BJ (cell line): Measurements from ENCODE around the gene NFS1. TPM values are rescaled to one million over a fixed set of nuclear protein-coding genes. Genes with fewer than 3 reads are reported as not detected.

Experiments
- CTCF ChIA-PET: fragments of 350-600 bp; formaldehyde crosslinking; extraction: SDS; loops from one replicate; lab custom pipeline; 2021; ENCODE audit warnings: antibody characterized with exemption, inconsistent platforms; lab: Yijun Ruan, JAX
- POLR2A ChIA-PET: fragments of 300-600 bp; sonication (Branson Sonifier 250); formaldehyde crosslinking; extraction: SDS; loops from one replicate; lab custom pipeline; 2021; ENCODE audit warnings: antibody characterized with exemption; lab: Charles Lee
- DNase-seq: peaks from one replicate; pipeline ENCODE4 v3.0.0-alpha.2; 2011; ENCODE audit warnings: low read depth
- H3K27me3 ChIP-seq: 2 replicates; pipeline ENCODE4 v1.6.0; 2011; ENCODE audit warnings: low read length; ENCODE audit not compliant: control insufficient read depth, insufficient read depth
- H3K36me3 ChIP-seq: 2 replicates; pipeline ENCODE4 v1.5.1; 2011; ENCODE audit warnings: low read length; ENCODE audit not compliant: control insufficient read depth, insufficient read depth
- H3K4me3 ChIP-seq: 2 replicates; pipeline ENCODE4 v1.5.1; 2011; ENCODE audit warnings: low read depth, mild to moderate bottlenecking, control low read depth, low read length
- polyA plus RNA-seq: library from polyadenylated mRNA; depleted of rRNA; stranded (reverse); fragments of >200 nt; gene quantifications from 2 replicates; pipeline ENCODE4 v1.2.3, GENCODE V29; 2011
- TF ChIP-seq, protein P1 (sequence below): IDR thresholded peaks from 2 replicates; pipeline ENCODE4 v1.5.1; 2011; ENCODE audit warnings: low read depth, mild to moderate bottlenecking, control low read depth, inconsistent platforms, low read length, moderate library complexity; ENCODE audit not compliant: insufficient read depth

The NFS1 gene
- polyA plus RNA-seq, 1 experiment: 45.6 TPM

DNA sequence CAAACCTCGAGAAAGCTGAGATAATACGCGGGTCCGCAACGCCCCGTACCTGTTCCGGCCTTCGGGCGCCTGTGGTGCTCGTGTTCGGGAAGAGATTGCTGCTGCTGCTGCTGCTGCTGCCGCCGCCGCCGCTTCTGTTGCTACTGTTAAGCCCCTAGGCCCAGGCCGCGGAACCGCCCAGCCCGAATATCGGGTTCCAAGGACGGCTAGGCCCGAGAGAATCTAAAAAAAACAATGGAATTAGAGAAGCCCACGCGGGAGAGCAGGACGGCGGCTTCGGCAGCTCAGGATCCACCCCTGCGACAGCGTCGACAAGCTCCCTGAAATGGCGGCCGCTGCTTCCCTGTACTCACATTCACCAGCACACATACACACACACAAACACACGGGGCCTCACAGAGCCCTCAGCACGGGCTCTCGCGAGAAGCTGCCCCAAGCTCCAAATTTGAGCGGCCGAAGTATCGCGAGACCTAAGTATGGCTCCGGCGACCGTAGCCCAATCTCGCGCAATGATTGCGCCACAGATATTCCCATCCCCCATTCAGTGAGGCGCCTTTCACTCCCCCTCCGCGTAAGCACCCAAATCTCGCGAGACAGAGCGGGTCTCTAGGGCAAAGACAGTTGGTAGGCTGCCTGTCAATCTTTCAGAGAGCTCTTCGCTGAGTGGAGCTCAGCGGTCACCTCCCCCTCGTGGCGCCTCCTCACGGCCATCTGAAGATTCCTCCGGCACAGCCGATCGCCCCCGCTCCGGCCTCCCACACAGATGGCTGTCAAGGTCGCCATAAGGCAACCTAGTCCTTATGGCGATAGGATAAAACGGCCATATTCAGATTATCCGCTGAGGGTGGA, 43.0 kb upstream of the NFS1 start, which contains the start of gene RBM39:
Gene RBM39, minus strand, starts transcription at position 369 of the 849 bp plus-strand sequence. CDS start 1,386 bp downstream, outside the sequence.
- peak within 1 kb of the TSS; percentile 77 for H3K4me3 ChIP-seq
- peak; percentile 99 for DNase-seq
- peaks cover 7% of the 10 kb centered on the region for H3K36me3 ChIP-seq
- ChIA-PET CTCF (interaction anchor here (0.6 to 2.4 kb wide), 14 partner anchors 14 to 396 kb away, joined by 3 to 8 read pairs (median 4); partner anchors contain the start of genes PHF20 and SCAND1), POLR2A (interaction anchor here (0.6 to 1.7 kb wide), 12 partner anchors 13 to 548 kb away, joined by 3 to 21 read pairs (median 4); partner anchors contain the start of genes SCAND1 and SPAG4)
- no peaks in the 10 kb centered on the region for H3K27me3 ChIP-seq
- TF ChIP-seq, protein P1, sequence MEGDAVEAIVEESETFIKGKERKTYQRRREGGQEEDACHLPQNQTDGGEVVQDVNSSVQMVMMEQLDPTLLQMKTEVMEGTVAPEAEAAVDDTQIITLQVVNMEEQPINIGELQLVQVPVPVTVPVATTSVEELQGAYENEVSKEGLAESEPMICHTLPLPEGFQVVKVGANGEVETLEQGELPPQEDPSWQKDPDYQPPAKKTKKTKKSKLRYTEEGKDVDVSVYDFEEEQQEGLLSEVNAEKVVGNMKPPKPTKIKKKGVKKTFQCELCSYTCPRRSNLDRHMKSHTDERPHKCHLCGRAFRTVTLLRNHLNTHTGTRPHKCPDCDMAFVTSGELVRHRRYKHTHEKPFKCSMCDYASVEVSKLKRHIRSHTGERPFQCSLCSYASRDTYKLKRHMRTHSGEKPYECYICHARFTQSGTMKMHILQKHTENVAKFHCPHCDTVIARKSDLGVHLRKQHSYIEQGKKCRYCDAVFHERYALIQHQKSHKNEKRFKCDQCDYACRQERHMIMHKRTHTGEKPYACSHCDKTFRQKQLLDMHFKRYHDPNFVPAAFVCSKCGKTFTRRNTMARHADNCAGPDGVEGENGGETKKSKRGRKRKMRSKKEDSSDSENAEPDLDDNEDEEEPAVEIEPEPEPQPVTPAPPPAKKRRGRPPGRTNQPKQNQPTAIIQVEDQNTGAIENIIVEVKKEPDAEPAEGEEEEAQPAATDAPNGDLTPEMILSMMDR: peak; percentile 60

DNA sequence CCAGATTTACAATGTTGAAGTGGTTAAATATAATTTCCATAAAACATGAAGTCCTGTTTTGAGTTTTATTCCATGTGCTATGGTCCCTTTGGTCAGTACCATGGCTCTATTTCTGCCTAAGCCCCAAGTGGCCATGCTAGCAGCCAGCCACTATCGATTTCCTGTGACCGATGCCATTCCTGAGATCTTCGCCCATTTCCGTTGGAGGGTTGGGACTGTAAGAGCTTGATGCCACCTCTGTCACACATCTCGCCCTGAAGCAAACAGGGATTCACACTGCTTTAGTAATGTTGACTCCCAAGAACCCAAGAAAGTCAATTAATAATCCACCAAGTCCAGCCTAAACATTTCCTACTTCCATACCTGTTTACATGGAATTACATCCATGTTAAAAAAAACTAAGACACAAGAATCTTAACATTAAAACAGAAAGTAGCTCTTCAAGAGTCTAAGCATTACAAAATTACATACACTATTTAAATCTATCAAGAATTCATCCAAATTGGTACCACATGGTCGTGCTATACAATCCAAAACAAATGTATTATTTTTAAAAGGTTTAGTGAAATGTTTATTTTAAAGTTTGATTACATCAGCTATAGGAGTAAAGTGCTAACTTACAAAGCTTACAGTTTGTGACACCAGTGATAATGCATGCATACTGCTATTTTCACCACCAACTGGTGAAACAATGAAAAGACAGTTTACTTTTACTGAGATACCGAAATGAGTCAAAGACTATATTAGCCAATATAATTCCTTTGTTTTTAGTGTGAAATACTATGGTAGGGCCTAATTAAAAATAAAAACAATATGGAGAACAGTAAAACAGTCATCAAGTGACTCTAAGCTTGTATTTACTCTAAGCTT, 40.4 kb upstream of the NFS1 start:
- no peak for DNase-seq
- H3K36me3 ChIP-seq: peaks cover 11% of the 10 kb centered on the region
- ChIA-PET POLR2A (interaction anchor here (1.0 to 1.2 kb wide), 3 partner anchors 30 to 145 kb away, joined by 3 to 4 read pairs (median 4); no protein-coding TSS in a partner anchor), CTCF (interaction anchor here (0.7 to 2.2 kb wide), 8 partner anchors 11 to 201 kb away, joined by 3 to 10 read pairs (median 6); no protein-coding TSS in a partner anchor)
- H3K27me3 ChIP-seq: no peaks in the 10 kb centered on the region
- TF ChIP-seq, protein P1: peak; percentile 34; the same call in 1 of the 2 replicates
- peak overlapping the region; percentile 77 for H3K4me3 ChIP-seq

GRCh38 chr20:35738410-35739179, 39.4 kb upstream of the NFS1 start:
- Histone ChIP-seq H3K4me3 (no peak overlapping the region), H3K27me3 (no peaks in the 10 kb centered on the region), H3K36me3 (peaks cover 11% of the 10 kb centered on the region)
- TF ChIP-seq, protein P1: no peak
- CTCF ChIA-PET: interaction anchor here (2.2 kb wide), 1 partner anchor 10 kb away, joined by 10 read pairs; no protein-coding TSS in a partner anchor
- DNase-seq: no peak
- POLR2A ChIA-PET: no interaction called here

DNA sequence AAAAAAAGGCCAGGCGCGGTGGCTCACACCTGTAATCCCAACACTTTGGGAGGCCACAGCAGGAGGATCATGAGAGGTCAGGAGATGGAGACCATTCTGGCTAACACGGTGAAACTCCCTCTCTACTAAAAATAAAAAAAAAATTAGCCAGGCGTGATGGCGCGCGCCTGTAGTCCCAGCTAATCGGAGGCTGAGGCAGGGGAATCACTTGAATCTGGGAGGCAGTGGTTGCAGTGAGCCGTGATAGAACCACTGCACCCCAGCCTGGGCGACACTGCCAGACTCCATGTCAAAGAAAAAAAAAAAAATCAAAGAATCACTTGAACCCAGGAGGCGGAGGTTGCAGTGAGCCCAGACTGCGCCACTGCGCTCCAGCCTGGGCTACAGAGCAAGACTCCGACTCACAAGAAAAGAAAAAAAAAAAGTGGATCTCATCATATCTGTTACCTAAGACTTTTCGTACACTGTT, 38.7 kb upstream of the NFS1 start:
- ChIA-PET CTCF (interaction anchor here (0.6 kb wide), 1 partner anchor 138 kb away, joined by 3 read pairs; no protein-coding TSS in a partner anchor), POLR2A (no interaction called here)
- Histone ChIP-seq H3K36me3 (peaks cover 13% of the 10 kb centered on the region), H3K27me3 (no peaks in the 10 kb centered on the region), H3K4me3 (no peak overlapping the region)
- no peak for DNase-seq
- TF ChIP-seq, protein P1: no peak
